Activated T-cell treated with anti-CD3 and anti-CD28 coated beads for 24 hours (primary cell): ENCODE measurements around the gene WEE1.

ENCODE experiments used
- DNase-seq: peaks from one replicate; pipeline ENCODE4 v3.0.0-alpha.2; 2020; ENCODE audit warnings: low read depth

The WEE1 gene

DNA sequence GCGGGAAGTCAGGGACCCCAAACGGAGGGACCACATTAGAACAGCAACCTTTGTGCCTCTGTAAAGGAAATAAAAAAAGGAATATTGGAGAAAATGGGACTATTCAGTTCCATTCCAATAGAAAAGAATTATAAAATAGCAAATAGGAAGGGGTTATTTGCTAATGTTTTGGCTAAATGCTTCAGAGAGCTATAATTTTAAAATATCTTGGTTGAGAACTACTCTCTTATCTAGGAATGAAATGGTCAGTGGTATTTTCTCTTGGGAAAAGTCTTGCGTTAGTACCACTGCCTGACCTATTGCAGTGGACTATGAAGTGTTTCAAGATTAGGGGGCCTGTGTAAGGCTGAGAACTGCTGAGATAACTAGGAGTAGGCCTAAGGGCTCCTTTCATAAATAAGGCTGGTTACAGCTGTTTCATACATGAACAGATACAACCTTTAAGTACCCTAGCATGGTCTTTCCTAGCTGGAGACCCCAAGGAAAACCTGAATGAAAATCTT lies 6.9 kb upstream of the WEE1 start:
- no peak for DNase-seq

DNA sequence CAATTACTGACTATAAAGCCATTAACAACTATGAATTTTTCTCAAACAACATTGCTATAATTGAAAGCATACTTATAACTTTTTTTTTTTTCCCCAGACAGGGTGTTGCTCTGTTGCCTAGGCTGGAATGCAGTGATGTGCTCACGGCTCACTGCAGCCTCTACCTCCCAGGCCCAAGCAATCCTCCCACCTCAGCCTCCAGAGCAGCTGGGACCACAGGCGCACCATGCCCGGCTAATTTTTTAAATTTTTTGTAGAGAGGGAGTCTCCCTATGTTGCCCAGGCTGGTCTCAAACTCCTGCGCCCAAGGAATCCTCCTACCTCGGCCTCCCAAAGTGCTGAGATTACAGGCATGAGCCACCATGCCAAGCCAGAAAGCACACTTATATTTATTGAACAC lies 6.1 kb upstream of the WEE1 start:
- DNase-seq, result no peak

DNA sequence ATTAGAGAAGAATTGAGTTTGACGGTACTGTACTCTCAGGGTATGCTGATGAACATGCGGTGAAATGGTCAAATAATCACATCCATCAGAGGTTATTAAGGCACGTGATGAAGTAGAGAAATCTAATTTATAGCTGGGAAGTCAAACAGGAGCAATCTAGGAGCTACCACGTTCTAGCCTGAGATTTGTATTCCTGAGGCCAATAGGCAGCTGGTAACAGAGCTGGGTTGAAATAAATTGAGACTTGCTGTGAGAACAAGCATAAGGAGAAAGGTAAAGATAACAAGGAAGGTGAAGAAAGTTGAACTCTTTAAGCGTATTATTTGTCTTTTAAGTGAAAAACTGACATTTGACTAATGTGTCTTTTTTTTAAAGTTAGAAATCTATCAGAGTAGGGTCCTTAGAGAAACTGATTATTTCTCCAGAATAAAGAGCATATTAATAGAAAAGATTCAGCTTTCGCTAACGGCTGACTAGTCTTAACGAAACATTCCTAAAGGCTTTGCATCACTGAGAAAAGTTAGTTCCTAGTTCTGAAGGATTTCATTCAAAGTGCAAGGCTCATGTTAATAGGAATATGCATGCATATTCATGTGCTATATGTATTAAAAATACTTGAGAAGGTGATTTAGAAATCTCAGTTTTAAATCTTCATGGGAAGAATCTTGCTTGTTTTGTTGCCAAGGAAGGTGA lies 5.2 kb upstream of the WEE1 start:
- no peak for DNase-seq

DNA sequence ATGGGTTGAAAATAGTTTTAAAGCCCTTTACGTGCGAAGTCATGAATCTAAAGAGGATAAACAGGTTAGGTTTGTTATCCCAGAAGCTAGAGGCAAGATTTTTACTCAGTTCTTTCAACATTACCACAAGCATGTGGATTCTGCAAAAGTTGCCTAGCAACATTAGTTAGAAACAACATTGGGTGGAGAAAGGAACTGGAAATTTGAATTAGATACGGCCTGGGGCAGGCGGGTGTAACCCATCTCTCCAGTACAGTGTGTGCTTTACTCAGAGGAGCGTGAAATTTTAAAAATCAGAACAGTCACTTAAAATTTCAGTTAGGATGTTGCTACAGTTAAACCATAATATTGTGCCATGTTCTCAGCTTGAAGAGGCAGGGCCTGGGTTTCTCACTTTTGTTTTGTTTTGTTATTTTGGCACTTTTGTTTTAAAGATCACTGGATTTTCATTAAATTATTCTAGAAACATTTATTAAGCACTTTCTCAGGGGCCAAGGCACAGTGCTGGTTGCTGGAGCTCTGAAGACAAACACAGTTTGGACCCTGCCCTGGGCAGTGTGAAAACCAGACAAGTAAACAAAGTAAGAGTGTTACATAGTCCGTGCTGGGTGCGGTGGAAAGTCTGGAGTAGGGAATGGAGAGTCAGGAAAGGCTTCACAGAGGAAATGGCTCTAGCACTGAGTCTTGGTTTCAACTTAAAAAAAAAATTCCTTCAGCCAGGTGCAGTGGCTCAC lies 4.4 kb upstream of the WEE1 start:
- DNase-seq, result no peak

DNA sequence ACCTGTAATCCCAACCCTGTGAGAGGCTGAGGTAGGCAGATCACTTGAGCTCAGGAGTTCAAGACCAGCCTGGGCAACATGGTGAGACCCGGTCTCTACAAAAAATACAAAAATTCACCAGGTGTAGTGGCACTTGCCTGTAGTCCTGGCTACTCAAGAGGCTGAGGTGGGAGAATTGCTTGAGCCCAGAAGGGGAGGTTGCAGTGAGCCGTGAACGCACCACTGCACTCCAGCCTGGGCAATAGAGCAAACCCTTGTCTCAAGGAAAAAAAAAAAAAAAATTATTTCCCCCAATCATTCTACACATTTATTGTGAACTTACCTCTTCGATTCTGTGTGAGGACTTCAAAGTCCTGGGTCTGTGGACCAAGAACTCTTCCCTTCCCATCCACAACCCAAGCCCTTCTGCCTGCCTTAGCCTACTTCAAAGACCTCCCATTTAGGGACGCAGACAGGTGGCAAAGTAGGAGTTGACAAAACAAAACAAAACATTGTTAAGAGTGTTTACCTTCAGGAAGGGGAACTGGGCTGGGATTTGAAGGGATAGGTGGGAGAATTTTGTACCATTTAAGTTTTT lies 3.8 kb upstream of the WEE1 start:
- no peak for DNase-seq

DNA sequence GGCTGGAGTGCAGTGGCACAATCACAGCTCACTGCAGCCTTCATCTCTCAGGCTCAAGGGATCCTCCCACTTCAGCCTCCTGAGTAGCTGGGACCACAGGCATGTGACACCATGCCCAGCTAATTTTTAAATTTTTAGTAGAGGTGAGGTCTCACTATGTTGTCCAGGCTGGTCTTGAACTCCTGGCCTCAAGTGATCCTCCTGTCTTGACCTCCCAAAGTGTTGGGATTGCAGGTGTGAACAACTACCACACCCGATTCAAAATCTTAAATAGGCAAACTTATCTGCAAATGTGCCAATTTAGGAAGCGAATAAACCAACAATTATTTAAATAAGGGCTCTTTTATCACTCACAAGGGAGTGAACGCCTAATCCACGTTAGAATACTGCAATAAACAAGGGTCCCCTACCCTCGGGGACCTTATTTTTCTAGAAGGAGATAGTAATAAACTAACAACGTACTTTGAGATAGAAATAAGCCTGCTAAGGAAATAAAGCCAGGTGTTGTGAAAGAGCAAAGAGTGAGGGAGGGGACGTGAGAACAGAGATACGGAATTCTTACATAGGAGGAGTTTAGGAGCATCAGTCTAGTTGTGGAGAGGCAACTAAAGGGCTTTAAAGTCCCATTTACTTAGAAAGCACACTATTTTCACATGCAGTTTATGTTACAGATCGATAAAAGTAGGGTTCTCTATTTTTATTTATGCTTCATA lies 3.0 kb upstream of the WEE1 start:
- DNase-seq, result no peak

DNA sequence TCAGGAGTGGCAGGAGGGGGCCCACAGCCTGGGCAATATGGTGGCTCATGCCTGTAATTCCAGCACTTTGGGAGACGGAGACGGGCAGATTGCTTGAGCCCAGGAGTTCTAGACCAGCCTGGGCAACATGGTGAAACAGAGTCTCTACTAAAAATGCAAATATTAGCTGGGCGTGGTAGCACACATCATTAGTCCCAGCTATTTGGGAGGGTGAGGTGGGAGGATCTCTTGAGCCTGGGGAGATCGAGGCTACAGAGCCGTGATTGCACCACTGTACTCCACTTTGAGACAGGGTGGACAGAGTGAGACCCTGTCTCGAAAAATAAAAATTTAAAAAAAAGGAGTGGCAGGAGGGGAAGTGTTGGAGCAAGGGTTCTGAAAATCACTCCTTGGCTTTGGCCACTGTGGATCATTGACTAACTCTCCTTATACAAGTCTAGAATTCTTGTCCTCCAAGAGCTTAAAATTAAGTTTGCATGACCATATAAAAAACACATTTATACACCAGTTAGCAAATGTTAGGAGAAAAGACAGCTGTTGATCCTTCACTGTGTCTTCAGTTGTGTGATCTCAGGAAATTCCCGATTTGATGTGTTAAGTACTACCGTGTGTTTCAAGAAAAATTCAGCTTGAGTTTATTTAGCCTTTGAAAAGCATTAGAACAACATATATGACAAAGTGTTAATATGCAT lies 2.3 kb upstream of the WEE1 start:
- no peak for DNase-seq

DNA sequence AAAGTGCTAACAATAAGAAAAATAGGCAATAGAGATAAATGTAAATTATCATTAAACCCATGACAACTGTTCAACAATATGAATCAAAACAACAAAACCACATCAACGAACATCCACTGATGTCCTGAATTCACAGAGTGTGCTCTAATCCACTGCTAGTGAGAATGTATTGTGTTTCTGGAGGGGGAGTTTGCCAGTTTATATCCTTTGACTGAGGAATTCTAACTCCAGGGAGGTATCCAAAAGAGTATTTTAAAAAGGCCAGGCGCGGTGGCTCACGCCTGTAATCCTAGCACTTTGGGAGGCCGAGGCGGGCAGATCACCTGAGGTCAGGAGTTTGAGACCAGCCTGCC lies 1.7 kb upstream of the WEE1 start:
- no peak for DNase-seq

DNA sequence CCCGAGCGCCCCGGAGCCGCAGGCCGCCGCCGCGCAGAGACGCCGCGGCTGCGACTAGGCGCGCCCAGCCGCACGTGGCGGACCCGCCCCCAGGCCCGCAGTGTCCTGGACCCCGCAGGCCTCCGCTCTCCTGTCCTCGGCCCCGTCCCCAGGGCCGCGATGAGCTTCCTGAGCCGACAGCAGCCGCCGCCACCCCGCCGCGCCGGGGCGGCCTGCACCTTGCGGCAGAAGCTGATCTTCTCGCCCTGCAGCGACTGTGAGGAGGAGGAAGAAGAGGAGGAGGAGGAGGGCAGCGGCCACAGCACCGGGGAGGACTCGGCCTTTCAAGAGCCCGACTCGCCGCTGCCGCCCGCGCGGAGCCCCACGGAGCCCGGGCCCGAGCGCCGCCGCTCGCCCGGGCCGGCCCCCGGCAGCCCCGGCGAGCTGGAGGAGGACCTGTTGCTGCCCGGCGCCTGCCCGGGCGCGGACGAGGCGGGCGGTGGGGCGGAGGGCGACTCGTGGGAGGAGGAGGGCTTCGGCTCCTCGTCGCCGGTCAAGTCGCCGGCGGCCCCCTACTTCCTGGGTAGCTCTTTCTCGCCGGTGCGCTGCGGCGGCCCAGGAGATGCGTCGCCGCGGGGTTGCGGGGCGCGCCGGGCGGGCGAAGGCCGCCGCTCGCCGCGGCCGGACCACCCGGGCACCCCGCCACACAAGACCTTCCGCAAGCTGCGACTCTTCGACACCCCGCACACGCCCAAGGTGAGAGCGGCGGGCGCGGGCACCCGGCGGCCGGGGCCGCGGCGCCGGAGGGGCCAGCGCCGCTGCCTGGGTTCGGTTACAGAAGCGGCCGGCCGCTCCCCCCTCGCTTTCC lies 528 bp downstream of the WEE1 start:
- no peak for DNase-seq

DNA sequence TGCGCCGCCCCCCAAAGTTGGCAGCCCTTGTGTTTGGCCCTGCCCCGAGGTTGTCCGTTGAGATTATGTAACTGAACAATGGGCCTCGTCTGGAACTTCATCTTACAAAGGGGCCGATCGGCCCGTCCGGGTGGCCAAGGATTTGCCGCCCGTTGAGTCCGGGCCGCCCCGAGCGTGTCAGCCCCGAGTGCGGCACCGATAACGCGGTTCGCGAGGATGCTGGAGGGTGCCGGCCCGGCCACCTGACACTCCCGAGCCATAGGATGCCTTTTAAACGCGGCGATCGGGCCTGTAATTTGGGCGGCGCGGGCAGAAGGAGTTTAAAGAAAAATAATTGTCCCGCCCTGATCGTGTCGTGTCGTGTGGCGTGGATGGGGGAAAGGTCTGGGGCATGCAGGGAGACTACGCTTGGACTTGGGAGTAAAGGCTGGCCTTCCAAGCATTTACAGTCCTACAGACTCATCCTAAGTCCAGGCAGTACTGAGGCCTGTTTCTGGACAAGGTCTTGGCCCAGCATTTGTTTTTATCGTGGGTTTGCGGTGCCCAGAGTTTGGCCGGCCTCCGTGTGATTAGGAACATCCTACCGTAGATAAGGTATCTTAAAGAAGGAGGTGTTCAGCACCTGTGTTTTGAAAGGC lies 1.3 kb downstream of the WEE1 start:
- DNase-seq, result no peak

DNA sequence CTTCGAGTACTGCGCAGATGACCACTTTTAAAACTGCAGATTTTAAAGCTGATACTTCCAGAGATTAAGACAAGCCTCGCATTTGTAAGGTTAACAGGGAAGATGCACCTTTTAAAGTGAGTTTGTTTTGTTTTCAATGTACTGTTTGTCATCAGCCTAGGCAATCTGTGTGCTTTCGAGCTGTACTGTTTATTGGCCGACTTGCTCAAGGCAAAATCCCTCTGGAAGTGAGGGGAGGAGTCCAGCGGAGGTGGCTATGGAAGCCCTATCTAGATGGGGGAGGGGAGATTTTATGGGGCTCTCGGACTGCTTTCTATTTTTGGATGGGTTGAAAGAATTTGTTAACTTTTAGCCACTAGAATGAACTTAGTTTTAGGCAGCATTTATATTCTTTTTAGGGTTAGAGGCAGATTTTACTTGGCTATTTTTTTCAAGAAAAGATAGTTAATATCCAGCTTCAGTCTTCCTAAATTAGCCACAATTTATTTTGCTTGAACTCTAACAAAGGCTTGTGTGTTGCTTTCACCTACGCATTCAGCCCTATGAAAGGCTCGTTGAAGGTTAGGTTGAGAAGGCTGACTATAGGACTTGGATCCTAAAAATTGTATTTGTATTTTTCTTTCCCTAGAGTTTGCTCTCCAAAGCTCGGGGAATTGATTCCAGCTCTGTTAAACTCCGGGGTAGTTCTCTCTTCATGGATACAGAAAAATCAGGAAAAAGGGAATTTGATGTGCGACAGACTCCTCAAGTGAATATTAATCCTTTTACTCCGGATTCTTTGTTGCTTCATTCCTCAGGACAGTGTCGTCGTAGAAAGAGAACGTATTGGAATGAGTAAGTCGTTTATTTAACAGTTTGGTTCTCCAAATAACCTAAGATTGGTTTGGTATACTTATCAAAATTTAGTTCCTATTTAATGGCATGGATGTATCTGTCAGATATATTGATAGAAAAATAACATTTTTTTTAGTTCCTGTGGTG lies 2.1 kb downstream of the WEE1 start:
- no peak for DNase-seq

DNA sequence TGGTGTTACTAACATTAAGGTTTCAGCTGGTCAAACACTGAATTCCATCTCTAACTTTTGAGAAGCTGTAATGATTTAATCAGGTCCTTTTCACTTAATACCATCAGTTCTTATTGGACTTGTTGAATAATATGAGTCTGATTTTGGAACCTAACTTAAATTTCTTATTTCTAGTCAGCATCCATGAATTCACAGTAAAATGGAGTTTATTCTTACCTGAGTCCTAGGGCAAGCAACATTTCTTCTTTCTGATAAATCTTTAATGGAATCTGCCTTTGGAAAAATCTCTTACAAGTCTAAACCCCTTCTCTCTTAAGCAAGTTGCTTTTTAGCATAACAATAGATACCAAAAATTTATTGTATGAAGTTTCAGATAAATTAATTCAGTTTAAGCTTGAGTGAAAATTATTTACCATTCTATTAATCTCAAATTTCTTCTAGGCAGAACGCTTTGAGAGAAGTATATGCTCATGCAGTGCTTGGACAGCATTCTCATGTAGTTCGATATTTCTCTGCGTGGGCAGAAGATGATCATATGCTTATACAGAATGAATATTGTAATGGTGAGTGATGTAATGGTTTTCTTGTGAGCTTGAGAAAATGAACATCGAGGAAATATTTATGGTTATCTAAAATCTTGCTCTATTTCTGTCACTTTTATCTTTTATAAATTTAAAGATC lies 3.4 kb downstream of the WEE1 start:
- DNase-seq, result no peak

DNA sequence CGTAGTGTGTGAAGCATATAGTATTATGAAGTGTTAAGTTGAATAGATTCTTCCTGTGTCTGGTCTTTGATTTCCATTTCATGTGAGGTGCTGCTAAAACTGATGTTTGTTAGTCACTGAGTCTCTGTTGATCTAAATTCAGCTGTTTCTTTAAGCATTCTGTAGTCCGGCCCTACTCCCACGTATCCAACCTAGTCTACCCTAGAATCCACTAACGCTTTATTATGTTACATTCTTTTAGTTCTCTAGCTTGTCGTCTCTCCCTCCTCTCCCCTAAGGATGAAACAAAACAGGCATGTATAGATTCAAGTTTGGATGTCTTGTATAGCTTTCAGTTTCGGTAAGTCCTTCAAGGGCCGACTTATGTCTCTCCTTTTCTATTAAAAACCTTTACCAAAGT lies 4.1 kb downstream of the WEE1 start:
- no peak for DNase-seq

DNA sequence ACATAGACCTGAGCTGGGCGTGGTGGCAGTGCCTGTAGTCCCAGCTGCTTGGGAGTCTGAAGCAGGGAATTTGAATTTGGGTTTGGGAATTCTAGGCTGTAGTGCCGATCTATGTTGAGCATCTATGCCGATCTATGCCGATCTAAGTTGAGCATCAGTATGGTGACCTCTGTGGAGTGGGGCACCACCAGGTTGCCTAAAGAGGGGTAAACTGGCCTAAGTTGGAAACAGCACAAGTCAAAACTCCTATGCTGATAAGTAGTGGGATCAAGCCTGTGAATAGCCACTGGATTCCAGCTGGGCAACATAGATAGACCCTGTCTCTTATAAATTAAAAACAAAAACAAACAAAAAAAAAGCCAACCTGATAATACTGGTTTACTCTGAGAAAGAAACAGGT lies 7.4 kb downstream of the WEE1 start:
- DNase-seq, result no peak

DNA sequence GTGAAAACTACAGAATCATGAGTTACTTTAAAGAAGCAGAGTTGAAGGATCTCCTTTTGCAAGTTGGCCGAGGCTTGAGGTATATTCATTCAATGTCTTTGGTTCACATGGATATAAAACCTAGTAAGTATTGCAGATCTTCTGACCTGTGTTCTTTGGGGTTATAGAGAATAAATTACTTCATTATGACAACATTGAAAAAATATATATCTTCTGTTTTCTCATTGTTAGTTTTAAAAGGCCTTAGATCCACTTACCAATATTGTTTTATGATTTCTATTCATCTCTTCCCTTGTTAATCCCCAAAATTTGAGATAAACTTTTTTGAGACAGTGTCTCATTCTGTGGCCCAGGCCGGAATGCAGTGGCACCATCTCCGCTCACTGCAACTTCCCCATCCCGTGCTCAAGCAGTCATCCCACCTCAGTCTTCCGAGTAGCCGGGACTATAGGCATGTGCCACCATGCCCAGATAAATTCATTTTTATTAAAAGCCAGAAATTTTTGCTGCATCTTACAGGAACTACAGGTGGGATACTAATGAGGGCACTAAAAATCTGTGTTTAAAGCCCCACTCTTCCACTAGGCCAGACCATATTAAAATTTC lies 8.2 kb downstream of the WEE1 start:
- no peak for DNase-seq

DNA sequence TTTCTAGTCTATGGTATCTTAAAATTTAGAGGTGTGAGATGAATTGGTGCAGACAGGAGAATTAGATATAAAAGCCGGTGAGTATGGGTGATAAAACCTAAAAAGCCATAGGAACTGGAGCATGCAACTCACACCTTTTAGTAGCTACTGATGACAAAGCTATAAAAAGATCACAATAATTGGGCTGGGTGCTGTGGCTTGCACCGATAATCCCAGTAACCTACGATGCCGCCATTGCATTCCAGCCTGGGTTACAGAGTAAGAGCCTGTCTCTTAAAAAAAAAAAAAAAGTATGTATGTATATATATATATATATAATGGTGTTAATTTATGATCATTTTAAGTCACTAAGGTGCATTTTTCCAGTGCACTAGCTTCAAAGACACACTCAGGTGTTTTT lies 17.2 kb downstream of the WEE1 start:
- DNase-seq, result no peak

DNA sequence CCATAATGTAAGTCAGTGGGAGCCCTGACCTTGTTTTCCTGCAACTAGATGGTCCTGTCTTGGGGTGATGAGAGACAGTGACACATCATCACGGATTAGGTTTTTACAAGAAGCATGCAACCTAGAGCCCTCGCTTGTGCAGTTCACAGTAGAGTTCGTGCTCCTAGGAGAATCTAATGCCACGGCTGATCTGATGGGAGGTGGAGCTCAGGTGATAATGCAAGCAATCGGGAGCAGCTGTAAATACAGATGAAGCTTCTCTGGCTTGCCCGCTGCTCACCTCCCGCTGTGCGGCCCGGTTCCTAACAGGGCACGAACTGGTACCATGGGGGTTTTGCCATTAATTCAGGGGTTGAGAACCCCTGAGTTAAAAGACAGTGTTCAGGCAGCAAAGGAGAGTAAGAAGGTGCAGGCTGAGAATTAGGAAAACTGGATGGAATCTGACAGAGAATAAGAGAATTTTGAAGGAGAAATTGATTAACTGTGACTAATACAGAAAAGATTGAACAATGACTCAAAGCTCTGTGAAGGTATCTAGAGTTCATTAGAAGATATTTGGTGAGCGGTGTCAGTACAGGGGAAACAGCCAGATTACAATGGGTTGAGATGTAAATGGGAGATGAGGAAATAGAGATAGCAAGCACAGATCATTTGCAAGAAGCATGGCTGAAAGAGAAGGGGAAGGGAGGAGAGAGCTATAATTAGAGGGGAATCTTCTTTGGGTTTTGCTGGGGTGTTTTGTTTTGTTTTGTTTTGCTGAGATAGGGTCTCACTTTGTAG lies 21.0 kb downstream of the WEE1 start:
- no peak for DNase-seq
